Activated T-helper 1 cell treated with anti-CD3 and anti-CD28 coated beads, Interleukin-2, amount 50 U/mL, for 16 hours (primary cell): ENCODE data around the gene CLDN9.
"Not testable (repeated sequence)": the region's sequence is repeated elsewhere in the genome, so short reads cannot be mapped to it uniquely, and the experiment has no call there.

Source experiments
- DNase-seq, 2 donors: peaks; one replicate each; pipeline ENCODE4 v3.0.0-alpha.2; 2020; ENCODE audit warnings: low read depth in 1 of 2, low spot score in 1 of 2

The CLDN9 gene

DNA sequence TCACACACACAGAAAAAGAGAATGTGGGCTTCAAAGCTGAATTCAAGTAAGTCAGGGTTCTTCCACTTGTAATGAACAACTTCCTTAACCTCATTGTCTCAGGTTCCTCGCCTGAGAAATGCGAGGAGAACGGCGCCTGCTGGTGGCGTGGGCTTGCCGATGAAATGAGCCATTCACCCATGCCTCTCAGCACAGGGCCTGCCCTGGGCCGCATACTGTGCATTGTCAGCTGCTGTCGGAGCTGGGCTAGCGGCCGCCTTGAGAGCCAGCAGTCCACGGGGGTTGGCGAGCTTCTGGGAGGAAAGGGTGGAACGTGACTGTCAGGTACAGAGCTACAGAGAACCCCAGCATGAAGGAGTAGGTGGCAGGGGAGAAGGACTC is 40.6 kb downstream of the CLDN9 start:
- not testable (repeated sequence) for DNase-seq

DNA sequence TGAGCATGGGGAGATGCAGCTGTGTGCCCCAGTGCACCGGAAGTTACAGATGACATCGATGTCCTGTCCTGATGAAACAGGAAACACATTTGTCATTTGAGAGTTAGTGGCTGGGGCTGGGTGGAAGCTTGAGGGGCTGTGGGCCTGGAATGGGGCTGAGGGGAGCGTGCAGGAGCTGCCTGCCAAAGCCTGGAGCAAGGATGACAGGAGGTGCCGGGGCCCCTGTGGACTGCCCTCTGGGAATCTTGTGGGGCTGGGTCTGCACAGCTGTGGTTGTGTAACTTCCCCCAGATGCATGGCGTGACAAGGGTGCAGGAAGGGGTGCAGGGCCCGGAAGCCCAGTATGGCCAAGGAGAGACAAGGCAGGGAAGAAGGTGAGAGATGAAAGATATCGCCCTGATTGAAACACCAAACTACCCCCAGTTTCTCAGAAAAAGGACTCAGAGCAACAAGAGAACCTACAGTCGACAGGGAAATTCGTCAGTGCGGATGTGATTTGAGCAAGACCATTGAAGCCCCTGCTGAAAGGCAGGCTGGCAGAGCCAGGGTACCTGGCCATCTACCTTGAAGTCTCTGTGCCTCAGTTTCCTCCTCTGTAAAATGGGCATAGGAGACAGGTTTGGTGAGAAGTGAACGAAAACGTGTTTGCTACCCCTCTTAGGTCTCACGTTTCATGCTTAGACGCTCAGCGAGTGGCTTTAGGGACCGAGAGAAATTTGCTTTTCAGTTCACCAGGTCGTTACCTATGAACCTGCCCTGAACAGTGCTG is 42.4 kb downstream of the CLDN9 start:
- no peak for DNase-seq

DNA sequence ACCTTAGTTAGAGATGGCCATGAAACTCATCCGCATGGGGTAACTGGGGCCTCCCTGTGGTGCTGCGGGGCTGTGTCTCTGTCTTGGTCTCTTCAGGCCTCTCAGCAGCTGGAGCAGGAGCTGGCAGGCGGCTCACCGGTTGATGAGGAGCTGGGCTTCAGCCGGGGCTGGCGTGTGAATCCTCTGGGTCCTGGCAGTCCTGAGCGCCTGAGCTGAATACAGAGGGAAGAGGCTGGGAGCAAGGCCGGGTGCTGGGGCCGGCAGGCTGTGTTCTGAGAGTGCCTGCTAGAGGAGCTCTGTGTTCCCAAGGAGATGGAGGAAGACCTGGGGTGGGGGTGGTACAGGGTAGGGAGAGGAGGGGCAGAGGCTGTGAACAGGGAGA is 43.0 kb downstream of the CLDN9 start:
- DNase-seq: not testable (repeated sequence)

DNA sequence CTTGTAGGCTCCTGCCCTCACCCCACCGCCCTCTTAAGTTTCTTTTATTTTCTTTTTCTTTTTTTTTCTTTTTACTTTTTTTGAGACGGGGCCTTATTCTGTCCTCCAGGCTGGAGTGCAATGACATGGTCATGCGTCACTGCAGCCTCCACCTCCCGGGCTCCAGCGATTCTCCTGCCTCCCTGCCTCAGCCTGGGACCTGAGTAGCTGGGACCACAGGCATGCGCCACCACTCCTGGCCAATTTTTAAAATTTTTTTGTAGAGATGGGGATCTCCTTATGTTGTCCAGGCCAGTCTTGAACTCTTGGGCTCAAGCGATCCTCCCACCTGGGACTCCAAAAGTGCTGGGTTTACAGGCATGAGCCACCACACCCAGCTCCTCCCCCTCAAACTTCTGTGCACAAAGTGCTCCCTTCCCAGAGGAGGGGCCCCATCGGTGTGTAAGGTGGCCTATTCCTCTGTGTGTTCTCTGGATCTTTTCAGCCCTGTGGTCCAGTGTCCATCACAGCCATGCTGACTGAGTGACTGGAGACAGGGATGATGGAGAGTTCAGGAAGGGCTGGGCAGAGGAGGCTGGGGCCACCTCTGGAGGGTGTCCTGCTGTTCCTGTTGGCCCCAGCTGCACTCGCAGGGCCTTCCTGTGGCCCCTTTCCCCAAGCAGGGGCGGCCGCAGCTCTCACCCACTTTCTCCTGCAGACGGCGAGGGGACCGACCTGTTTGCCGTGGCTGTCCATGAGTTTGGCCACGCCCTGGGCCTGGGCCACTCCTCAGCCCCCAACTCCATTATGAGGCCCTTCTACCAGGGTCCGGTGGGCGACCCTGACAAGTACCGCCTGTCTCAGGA is 43.8 kb downstream of the CLDN9 start:
- no peak for DNase-seq

DNA sequence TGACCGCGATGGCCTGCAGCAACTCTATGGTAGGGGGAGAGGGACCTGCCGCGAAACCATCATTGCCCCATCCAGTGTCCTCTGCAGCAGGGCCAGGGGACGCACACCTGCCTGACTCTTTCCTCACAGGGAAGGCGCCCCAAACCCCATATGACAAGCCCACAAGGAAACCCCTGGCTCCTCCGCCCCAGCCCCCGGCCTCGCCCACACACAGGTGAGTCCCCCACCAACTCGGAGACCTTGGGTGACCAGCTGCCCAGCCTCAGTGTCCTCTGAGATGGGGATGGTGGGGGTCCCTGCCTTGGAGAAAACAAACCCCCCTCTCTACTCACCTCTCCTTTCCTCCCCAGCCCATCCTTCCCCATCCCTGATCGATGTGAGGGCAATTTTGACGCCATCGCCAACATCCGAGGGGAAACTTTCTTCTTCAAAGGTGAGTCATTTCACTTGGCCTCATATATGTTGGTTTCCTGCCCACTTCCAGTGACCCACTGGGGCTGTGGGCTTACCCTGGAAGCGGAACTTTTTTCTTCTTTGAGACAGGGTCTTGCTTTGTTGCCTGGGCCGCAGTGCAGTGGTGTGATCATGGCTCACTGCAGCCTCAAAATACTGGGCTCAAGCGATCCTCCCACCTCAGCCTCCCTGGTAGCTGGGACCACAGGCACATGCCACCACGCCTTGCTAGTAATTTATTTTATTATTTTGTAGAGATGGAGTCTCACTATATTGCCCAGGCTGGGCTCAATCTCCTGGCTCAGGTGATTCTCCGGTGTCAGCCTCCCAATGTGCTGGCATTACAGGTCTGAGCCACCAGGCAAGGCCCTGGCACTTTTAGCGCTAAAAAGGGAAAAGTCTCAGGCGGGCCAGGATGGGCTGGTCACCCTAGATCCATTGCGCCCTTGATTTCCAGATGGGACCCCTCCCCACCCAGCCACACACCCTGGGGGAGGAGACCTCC is 44.7 kb downstream of the CLDN9 start:
- DNase-seq: no peak

DNA sequence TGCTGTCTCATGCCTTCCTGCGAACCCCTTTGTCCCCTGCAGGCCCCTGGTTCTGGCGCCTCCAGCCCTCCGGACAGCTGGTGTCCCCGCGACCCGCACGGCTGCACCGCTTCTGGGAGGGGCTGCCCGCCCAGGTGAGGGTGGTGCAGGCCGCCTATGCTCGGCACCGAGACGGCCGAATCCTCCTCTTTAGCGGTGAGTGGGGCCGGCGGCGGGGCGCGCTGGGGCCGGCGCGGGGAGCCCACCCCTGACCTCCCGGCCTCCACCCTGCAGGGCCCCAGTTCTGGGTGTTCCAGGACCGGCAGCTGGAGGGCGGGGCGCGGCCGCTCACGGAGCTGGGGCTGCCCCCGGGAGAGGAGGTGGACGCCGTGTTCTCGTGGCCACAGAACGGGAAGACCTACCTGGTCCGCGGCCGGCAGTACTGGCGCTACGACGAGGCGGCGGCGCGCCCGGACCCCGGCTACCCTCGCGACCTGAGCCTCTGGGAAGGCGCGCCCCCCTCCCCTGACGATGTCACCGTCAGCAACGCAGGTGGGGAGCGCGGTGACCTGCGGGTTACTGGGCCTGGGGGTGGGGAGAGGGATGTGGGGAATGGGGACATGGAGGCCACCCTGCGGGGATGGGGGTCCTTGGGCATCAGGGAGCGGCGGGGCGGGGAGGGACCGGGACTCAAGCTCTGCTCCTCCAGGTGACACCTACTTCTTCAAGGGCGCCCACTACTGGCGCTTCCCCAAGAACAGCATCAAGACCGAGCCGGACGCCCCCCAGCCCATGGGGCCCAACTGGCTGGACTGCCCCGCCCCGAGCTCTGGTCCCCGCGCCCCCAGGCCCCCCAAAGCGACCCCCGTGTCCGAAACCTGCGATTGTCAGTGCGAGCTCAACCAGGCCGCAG is 45.7 kb downstream of the CLDN9 start:
- DNase-seq: no peak

DNA sequence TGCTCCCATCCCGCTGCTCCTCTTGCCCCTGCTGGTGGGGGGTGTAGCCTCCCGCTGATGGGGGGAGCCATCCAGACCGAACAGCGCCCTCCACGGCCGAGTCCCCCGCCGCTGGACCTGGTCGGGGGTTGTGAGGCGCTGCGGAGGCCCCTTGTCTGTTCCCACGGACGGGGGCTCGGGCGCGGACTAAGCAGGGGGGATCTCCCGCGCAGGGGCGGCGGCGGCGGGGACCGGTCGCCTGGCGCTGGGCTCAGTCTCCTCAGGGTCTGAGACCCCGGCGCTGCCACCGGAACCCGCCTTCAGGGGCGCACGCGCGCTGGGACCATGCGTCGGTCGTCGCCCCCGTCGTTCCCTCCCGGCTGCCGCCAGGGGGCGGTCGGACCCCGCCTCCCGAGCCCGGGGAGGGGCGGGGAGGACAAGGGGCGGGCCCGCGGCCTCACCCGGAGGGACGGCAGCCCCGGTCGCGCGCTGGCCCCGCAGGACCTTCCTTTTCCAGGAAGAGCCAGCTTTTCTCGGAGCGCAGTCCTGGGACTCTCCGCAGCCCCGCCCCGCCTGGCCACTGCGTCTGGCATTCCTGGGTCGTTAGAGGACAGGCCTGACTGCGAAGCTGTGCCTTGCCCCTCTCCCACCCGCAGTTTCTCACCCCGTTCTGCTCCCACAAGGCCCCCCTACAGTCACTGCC is 46.5 kb downstream of the CLDN9 start:
- peak; percentile 68 to 87 for DNase-seq

DNA sequence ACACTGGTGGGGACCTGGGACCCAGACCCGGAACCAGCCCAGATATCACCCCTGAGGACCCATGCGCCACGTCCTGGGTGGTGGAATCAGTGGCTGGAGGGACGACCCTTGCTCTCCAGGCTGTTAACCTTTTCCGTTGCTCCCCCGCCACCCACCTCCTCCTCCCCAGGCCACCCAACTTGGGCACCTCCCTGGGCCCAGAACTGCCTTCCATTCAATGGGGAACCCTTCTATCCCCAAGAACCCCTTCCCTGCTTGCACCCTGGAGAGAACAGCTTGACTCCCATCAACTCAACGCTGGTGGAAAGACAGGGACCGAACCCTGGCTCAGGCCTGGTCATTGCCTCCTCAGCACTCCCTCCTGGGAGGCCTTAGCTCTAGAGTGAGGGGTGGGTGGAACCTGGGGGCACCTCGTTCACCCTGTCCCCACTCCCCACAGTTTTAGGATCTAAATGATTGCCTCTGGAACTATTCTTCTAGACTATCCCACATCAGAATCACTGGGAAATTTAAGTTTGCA is 47.1 kb downstream of the CLDN9 start:
- DNase-seq: no peak

DNA sequence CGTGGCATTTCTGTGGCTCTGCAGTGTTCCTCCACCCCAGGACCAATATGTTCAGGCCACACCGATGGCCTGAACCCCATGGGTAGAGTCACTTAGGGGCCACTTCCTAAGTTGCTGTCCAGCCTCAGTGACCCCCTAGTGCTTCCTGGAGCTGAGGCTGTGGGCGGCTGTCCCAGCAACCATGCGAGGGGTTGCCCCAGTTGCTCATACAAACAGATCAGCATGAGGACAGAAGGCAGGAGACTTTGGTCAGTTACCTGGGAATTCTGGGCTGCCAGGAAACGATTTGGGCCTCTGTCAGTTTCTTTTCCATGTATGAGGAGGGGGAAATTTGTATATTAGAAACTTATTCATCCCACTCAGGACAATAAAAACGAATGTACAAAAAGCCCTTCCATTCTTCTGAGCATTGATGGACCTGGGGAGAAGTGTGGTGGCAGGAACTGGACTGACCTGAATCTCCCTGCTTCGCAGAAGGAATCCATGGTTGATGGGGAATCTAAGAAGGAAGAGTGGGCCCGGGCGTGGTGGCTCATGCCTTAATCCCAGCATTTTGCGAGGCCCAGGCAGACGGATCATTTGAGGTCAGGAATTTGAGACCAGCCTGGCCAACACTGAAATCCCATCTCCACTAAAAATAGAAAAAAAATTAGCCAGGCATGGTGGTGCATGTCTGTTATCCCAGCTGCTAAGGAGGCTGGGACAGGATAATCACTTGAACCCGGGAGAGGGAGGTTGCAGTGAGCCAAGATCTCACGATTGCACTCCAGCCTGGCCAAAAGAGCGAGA is 47.8 kb downstream of the CLDN9 start:
- DNase-seq: no peak

DNA sequence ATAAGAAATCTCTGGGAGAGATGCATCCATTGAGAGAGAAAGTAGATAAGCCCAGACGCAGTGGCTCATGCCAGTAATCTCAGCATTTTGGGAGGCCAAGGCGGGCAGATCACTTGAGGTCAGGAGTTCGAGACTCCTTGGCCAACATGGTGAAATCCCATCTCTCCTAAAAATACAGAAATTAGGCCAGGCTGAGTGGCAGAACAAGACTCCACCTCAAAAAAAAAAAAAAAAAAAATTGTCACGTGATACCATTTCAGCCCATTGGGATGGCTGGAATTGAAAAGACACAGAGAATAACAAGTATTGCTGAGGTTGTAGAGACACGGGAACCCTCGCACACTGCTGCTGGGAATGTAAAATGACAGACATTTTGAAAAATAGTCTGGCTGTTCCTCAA is 49.8 kb downstream of the CLDN9 start:
- no peak for DNase-seq

DNA sequence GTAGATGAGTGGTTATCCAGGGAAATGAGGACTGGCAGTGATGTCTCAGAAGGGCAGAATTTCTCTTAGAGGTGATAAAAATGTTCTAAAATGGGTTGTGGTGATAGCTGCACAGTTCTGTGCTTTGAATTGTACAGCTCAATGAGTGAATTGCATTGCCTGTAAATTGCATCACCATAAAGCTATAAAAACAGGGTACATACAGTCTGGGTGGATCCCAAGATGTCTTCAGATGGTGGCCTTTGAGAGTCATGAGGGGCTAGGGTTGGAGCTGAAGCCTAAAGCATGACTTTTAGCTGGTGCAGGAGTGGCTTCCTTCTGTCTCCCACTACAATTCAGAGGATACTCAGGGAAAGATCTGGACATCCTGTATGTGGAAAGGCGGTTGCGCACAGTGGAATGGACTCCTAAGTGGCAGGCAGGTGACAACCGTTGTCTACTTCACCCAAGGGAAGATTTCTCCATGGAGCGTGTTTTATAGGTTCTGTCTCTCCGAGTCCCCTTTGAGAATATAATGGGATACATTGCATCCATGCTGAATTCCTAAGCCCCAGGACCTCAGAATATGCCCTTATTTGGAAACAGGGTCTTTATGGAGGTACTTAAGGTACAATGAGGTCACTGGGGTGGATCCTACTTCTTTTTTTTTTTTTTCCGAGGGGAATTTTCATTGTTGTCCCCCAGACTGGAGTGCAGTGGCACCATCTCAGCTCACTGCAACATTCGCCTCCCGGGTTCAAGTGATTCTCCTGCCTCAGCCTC is 51.1 kb downstream of the CLDN9 start:
- DNase-seq: no peak
